CD4-positive, CD25-positive, alpha-beta regulatory T cell (primary cell): ENCODE data around the gene TRIM26. TPM values are rescaled to one million over a fixed set of nuclear protein-coding genes. Genes with fewer than 3 reads are reported as not detected.

ENCODE experiments used
- ATAC-seq, 2 donors: fragments of 150-1000 bp; cut with Tn5 transposase; one replicate each; pipeline ENCODE4 v1.10.0; 2021; ENCODE audit warnings: low read depth in 2 of 2, moderate number of reproducible peaks in 2 of 2, moderate library complexity in 1 of 2
- DNase-seq, 3 donors: peaks; one replicate each; pipeline versions ENCODE4 v3.0.0 to v3.0.0-alpha.2; 2012 to 2022; ENCODE audit warnings: mixed read lengths in 1 of 3
- H3K27ac ChIP-seq: one replicate; pipeline ENCODE4 v1.7.0; 2013; ENCODE audit warnings: mild to moderate bottlenecking, low read length; ENCODE audit not compliant: insufficient read depth, poor library complexity, severe bottlenecking
- H3K27me3 ChIP-seq: one replicate; pipeline ENCODE4 v1.7.0; 2013; ENCODE audit warnings: low read length; ENCODE audit not compliant: control insufficient read depth, insufficient read depth
- H3K36me3 ChIP-seq: one replicate; pipeline ENCODE4 v1.7.0; 2013; ENCODE audit warnings: mild to moderate bottlenecking, low read length, moderate library complexity; ENCODE audit not compliant: control insufficient read depth, insufficient read depth
- H3K4me1 ChIP-seq: 2 replicates; pipeline ENCODE4 v1.7.0; 2013; ENCODE audit warnings: mild to moderate bottlenecking, low read length; ENCODE audit not compliant: insufficient read depth, control insufficient read depth, poor library complexity, severe bottlenecking
- H3K4me3 ChIP-seq: one replicate; pipeline ENCODE4 v1.7.0; 2013; ENCODE audit warnings: low read depth, mild to moderate bottlenecking, low read length, moderate library complexity
- H3K9me3 ChIP-seq, 2 experiments: 1 replicate in 1 of 2; 2 replicates in 1 of 2; pipeline ENCODE4 v1.7.0; 2013; ENCODE audit warnings: low read length in 2 of 2, mild to moderate bottlenecking in 1 of 2, moderate library complexity in 1 of 2; ENCODE audit not compliant: control insufficient read depth in 2 of 2
- H3K27ac Mint-ChIP-seq, 3 donors: one replicate each; pipeline ENCODE4 v1.8.0; 2020 to 2022; ENCODE audit warnings: mild to moderate bottlenecking in 3 of 3, mixed read lengths in 3 of 3, moderate library complexity in 2 of 3
- H3K27me3 Mint-ChIP-seq: one replicate; pipeline ENCODE4 v1.8.0; 2022; ENCODE audit warnings: mild to moderate bottlenecking, mixed read lengths
- H3K36me3 Mint-ChIP-seq: one replicate; pipeline ENCODE4 v1.8.0; 2020; ENCODE audit warnings: mixed read lengths
- H3K4me1 Mint-ChIP-seq, 4 donors: one replicate each; pipeline ENCODE4 v1.8.0; 2020 to 2022; ENCODE audit warnings: mixed read lengths in 4 of 4, mild to moderate bottlenecking in 1 of 4
- H3K4me3 Mint-ChIP-seq, 4 donors: one replicate each; pipeline ENCODE4 v1.8.0; 2020 to 2022; ENCODE audit warnings: mild to moderate bottlenecking in 4 of 4, mixed read lengths in 4 of 4, moderate library complexity in 3 of 4
- H3K9me3 Mint-ChIP-seq, 7 donors: one replicate each; pipeline ENCODE4 v1.8.0; 2020 to 2022; ENCODE audit warnings: mixed read lengths in 7 of 7, mild to moderate bottlenecking in 3 of 7, moderate library complexity in 2 of 7
- polyA plus RNA-seq, 4 donors: library from polyadenylated mRNA; unstranded; fragments of 300-500 nt; fragmentation: Illumina TruSeq; gene quantifications; one replicate each; pipeline ENCODE4 v1.2.3, GENCODE V29; 2021
- total RNA-seq: library from RNA; stranded (reverse); gene quantifications from one replicate; pipeline ENCODE4 v1.2.3, GENCODE V29; 2022

The TRIM26 gene
- total and polyA plus RNA-seq, 5 donors from 2014 or later, result 43.3 to 75.1 (median 52.7) TPM

DNA sequence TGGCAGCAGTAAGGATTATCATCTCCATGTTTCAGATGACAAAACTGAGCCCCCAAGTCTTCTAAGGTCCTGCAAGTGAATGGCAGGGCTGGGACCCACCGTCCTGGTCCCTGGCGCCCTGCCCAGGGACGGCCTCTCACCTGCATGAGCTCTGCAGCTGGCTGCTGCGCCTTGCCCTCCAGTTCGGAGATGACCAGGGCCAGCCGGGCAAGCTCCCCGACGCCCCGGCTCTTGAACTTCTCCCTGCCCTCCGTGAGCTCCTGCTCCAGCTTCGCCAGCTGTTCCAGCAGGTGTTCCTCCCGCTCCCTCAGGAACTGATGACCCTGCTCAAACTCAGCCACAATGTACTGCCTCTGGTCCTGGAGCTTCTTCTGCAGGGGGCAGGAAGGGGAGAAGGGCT, 16.8 kb downstream of the TRIM26 start:
- DNase-seq, result no peak
- no peak for ATAC-seq
- H3K36me3 ChIP-seq, result peaks cover 89% of the 10 kb centered on the region
- Mint-ChIP-seq H3K27ac (no peak overlapping the region), H3K4me1 (peaks cover 4 to 28% (median 12%) of the 10 kb centered on the region in 4 donors), H3K9me3 (no peaks in the 10 kb centered on the region), H3K36me3 (peaks cover 45% of the 10 kb centered on the region), H3K4me3 (no peak overlapping the region), H3K27me3 (no peaks in the 10 kb centered on the region)
- H3K9me3 ChIP-seq, result no peaks in the 10 kb centered on the region
- H3K4me3 ChIP-seq, result no peak overlapping the region
- no peaks in the 10 kb centered on the region for H3K4me1 ChIP-seq
- H3K27ac ChIP-seq, result no peak overlapping the region
- no peaks in the 10 kb centered on the region for H3K27me3 ChIP-seq

DNA sequence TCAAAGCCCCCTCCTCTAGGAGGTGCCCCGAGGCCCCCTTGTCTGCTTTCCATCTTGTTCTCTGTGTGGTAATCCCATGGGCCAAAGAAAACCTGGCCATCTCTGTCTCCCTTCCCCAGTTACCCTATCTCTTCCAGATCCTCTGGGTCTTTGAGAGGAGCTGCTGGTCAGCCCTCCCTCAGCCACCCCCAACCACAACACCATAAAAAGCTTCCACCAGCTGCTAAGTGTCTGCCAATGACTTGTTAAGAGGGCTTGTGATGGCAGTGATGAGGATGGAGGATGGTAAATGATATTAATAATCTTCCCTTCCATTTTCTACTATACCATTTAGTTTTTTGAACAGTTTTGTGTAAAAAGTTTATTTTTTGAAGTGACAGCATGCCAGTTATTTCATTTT, 17.3 kb downstream of the TRIM26 start:
- Histone ChIP-seq H3K9me3 (no peaks in the 10 kb centered on the region), H3K4me3 (no peak overlapping the region), H3K36me3 (peaks cover 90% of the 10 kb centered on the region), H3K27me3 (no peaks in the 10 kb centered on the region), H3K4me1 (no peaks in the 10 kb centered on the region), H3K27ac (no peak overlapping the region)
- H3K4me3 Mint-ChIP-seq, result no peak overlapping the region
- DNase-seq (no peak), ATAC-seq (no peak)
- H3K27me3 Mint-ChIP-seq, result no peaks in the 10 kb centered on the region
- H3K27ac Mint-ChIP-seq, result no peak overlapping the region
- peaks cover 4 to 24% (median 10%) of the 10 kb centered on the region in 4 donors for H3K4me1 Mint-ChIP-seq
- peaks cover 45% of the 10 kb centered on the region for H3K36me3 Mint-ChIP-seq
- H3K9me3 Mint-ChIP-seq, result no peaks in the 10 kb centered on the region

DNA sequence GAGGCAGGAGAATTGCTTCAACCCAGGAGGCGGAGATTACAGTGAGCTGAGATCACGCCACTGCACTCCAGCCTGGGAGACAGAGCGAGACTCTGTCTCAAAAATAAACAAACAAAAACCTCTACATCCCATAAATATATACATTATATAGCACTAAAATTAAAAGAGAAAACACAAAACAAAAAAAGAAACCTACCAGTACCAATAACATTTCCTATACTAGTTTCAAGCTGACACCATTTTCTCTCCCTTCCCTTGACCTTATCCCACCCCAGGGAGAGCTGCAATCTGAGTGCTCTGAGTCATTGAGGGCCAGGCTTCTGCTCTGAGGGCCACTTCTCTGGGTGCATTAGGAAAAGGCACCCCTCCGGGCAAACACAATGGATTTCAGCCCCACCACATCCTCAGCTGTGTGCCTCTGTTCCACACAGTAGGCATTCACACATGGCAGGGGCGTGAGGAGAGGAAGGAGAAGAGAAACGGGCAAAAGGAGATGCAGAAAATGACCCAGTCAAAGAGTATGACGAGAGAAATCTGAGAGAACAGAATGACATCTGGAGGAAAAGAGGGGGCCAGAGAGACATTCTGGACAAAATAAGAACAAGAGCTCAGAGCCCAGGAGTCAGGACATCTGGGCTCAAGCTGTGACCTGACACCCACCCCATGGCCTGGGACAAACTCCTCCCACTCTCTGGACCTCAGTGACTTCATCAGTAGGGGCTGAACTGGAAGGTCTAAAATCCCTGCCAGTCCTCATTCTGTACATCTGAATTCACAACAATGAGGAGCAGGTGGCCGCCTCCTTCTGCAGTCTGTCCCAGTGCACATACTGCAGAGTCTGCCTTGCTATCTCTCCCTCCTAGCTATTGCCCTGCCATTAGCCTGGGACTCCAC, 18.2 kb downstream of the TRIM26 start:
- Histone ChIP-seq H3K4me1 (no peaks in the 10 kb centered on the region), H3K27ac (no peak overlapping the region), H3K27me3 (no peaks in the 10 kb centered on the region), H3K36me3 (peaks cover 90% of the 10 kb centered on the region), H3K4me3 (no peak overlapping the region), H3K9me3 (no peaks in the 10 kb centered on the region)
- Mint-ChIP-seq H3K36me3 (peaks cover 48% of the 10 kb centered on the region), H3K4me1 (peaks cover 0 to 15% (median 3%) of the 10 kb centered on the region in 4 donors), H3K27ac (peak overlapping the region in 2 of 3 donors; percentile 36 to 56), H3K9me3 (no peaks in the 10 kb centered on the region), H3K4me3 (no peak overlapping the region), H3K27me3 (no peaks in the 10 kb centered on the region)
- no peak for ATAC-seq
- DNase-seq, result no peak

DNA sequence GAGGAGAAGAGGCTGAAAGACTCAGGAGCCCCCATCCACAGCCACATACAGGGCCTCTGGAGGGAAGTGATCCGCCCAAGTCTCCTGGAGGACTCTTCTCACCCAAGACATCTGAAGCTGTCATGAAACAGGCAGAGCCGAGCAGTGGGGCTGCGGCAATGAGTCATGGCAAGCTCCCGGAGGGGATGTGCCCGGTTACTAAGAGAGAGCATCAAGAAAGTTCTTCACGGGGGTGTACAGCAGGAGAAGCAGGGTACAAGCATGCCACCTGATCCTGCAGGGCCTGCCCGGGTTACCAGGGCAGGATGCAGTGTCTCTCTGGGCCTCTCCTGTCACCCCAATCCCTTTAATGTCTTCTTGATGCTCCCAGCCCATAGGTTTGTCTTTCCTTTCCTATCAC, 21.1 kb downstream of the TRIM26 start:
- Mint-ChIP-seq H3K27ac (no peak overlapping the region), H3K4me3 (no peak overlapping the region), H3K9me3 (no peaks in the 10 kb centered on the region), H3K4me1 (peaks cover 0 to 5% (median 3%) of the 10 kb centered on the region in 4 donors), H3K36me3 (peaks cover 49% of the 10 kb centered on the region), H3K27me3 (no peaks in the 10 kb centered on the region)
- ATAC-seq (no peak), DNase-seq (no peak)
- H3K4me1 ChIP-seq, result no peaks in the 10 kb centered on the region
- no peaks in the 10 kb centered on the region for H3K9me3 ChIP-seq
- peaks cover 86% of the 10 kb centered on the region for H3K36me3 ChIP-seq
- no peak overlapping the region for H3K27ac ChIP-seq
- no peaks in the 10 kb centered on the region for H3K27me3 ChIP-seq
- no peak overlapping the region for H3K4me3 ChIP-seq

DNA sequence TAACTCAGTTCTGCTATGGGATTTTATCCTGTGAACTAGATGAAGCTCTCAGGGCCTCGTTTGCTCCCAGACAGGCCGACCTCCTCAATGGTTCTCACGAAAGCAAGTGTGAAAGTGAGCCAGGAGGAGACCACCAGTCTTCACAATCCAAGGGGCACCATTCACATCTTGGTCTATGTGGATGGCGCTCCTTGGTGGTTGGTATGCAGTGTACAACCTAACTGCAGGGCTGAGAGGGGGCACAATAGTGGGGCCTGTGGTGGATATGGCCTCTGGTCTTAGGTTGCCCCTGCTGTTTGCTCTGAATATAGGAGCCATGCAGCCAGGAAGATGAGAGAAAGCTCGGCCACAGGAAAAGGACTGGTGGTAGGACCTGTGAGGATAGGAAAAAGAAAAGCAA, 24.7 kb downstream of the TRIM26 start:
- Mint-ChIP-seq H3K27ac (peak overlapping the region in 1 of 3 donors; percentile 92), H3K4me1 (peaks cover 0 to 4% (median 0%) of the 10 kb centered on the region in 4 donors), H3K4me3 (no peak overlapping the region), H3K36me3 (peaks cover 52% of the 10 kb centered on the region), H3K9me3 (no peaks in the 10 kb centered on the region), H3K27me3 (no peaks in the 10 kb centered on the region)
- H3K4me3 ChIP-seq, result no peak overlapping the region
- ATAC-seq, result no peak
- no peaks in the 10 kb centered on the region for H3K4me1 ChIP-seq
- H3K9me3 ChIP-seq, result no peaks in the 10 kb centered on the region
- no peaks in the 10 kb centered on the region for H3K27me3 ChIP-seq
- no peak for DNase-seq
- H3K36me3 ChIP-seq, result peaks cover 77% of the 10 kb centered on the region
- H3K27ac ChIP-seq, result no peak overlapping the region

DNA sequence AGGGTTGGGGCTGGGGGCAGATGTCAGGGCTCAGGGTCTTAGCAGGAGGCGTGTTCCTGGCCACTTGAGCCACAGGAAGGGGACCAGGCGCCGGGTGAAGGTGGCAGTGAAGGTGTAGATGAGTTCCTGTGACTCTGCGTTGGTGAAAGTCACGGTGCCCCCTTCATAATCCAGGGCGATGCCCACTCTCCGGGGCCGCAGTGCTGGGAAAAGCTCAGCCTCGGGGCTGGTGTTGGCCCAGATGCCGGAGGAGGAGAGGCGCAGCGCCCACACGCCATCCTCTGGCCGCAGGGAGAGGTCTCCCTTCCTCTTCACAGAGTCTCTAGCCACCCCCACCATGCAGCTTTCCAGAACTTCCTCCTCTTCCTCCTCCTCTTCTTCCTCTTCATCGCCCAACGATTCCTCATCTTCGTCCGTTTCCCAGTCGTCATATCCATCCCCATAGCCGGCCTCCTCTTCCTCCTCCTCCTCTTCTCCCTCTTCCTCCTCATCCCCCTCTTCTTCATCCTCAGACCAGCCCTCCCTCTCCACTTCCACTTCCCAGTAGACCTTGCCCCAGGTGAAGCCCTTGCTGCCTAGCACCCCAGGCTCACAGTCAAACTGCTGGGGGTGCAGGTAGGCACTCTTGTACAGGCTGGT, 27.2 kb downstream of the TRIM26 start:
- Mint-ChIP-seq H3K36me3 (peaks cover 42% of the 10 kb centered on the region), H3K27me3 (no peaks in the 10 kb centered on the region), H3K9me3 (peaks cover 0 to 2% (median 0%) of the 10 kb centered on the region in 7 donors), H3K4me3 (no peak overlapping the region), H3K4me1 (peaks cover 0 to 6% (median 2%) of the 10 kb centered on the region in 4 donors), H3K27ac (peak overlapping the region in 1 of 3 donors; percentile 36)
- Histone ChIP-seq H3K9me3 (no peaks in the 10 kb centered on the region), H3K27me3 (no peaks in the 10 kb centered on the region), H3K4me1 (no peaks in the 10 kb centered on the region), H3K27ac (no peak overlapping the region), H3K4me3 (no peak overlapping the region), H3K36me3 (peaks cover 59% of the 10 kb centered on the region)
- DNase-seq (no peak), ATAC-seq (no peak)

DNA sequence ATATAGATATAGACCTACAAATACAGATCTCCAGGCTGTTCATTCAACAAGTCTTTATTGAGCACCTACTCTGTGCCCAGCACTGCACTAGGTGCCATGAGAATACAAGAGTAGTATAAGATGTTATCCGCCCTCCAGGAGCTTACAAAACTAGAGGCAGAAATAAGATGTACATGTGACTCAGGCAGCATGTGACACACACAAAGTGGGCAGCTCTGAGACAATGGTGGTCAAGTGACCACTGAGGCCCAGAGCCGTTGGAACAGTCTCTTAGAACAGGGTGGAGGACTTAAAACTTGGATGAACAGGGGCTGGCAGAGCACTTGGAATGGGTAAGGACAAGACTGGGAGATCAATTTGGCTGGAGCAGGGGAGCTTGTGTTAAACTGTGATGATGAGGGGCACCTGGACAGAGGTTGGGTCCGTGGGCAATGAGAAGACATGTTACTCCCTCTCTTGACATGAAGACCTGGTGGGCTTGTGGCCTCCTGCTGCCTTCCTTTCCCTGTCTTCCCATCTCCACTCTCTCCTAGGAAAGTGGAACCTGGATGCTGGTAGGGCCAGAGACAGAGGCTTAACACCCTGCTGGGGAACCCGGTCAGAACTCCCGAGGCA, 28.7 kb downstream of the TRIM26 start:
- peaks cover 27% of the 10 kb centered on the region for H3K36me3 Mint-ChIP-seq
- H3K27me3 Mint-ChIP-seq, result peaks cover 4% of the 10 kb centered on the region
- Histone ChIP-seq H3K27me3 (peaks cover 5% of the 10 kb centered on the region), H3K4me1 (no peaks in the 10 kb centered on the region), H3K36me3 (peaks cover 45% of the 10 kb centered on the region), H3K4me3 (no peak overlapping the region), H3K27ac (no peak overlapping the region), H3K9me3 (peaks cover 7% of the 10 kb centered on the region in 2 experiments)
- peaks cover 0 to 4% (median 0%) of the 10 kb centered on the region in 7 donors for H3K9me3 Mint-ChIP-seq
- peak overlapping the region in 1 of 3 donors; percentile 24 for H3K27ac Mint-ChIP-seq
- ATAC-seq (no peak), DNase-seq (no peak)
- no peak overlapping the region for H3K4me3 Mint-ChIP-seq
- peaks cover 0 to 6% (median 2%) of the 10 kb centered on the region in 4 donors for H3K4me1 Mint-ChIP-seq
